ENCODE results near the gene CNPY1. TPM values are rescaled to one million over a fixed set of nuclear protein-coding genes. Genes with fewer than 3 reads are reported as not detected.
A peak's percentile ranks its signal among the peaks of the same experiment; 100 is the strongest.

The CNPY1 gene
- total RNA-seq, 3 donors from 2014 or later, result 0.29 TPM; not detected in 2

- Histone ChIP-seq H3K27me3 (peaks cover 23 to 95% of the 10 kb centered on the region in 2 donors), H3K36me3 (no peaks in the 10 kb centered on the region), H3K4me3 (peak overlapping the region; percentile 41 to 76 (median 51)), H3K4me1 (peaks cover 11 to 14% of the 10 kb centered on the region in 2 donors), H3K9me3 (no peaks in the 10 kb centered on the region), H3K27ac (no peak overlapping the region)
- TF ChIP-seq, protein P1, sequence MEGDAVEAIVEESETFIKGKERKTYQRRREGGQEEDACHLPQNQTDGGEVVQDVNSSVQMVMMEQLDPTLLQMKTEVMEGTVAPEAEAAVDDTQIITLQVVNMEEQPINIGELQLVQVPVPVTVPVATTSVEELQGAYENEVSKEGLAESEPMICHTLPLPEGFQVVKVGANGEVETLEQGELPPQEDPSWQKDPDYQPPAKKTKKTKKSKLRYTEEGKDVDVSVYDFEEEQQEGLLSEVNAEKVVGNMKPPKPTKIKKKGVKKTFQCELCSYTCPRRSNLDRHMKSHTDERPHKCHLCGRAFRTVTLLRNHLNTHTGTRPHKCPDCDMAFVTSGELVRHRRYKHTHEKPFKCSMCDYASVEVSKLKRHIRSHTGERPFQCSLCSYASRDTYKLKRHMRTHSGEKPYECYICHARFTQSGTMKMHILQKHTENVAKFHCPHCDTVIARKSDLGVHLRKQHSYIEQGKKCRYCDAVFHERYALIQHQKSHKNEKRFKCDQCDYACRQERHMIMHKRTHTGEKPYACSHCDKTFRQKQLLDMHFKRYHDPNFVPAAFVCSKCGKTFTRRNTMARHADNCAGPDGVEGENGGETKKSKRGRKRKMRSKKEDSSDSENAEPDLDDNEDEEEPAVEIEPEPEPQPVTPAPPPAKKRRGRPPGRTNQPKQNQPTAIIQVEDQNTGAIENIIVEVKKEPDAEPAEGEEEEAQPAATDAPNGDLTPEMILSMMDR (IDR thresholded peaks at IDR 0.05), result no peak
- no peak for TF ChIP-seq POLR2AphosphoS5 (IDR thresholded peaks at IDR 0.05)
- no peak for TF ChIP-seq POLR2A (IDR thresholded peaks at IDR 0.05)
- intact Hi-C loops (cut with DNase I; ENCODE audit: low total_unique reads), result no loop called here
- no peak for DNase-seq (ENCODE audit: low spot score in 2 of 2)
Measured at GRCh38 chr7:155457544-155458110, 88.7 kb downstream of the CNPY1 start.

GRCh38 chr7:155456738-155457543 lies 89.4 kb downstream of the CNPY1 start:
- Histone ChIP-seq H3K9me3 (no peaks in the 10 kb centered on the region), H3K36me3 (no peaks in the 10 kb centered on the region), H3K4me1 (peaks cover 11 to 14% of the 10 kb centered on the region in 2 donors), H3K27me3 (peaks cover 23 to 94% of the 10 kb centered on the region in 2 donors), H3K4me3 (peak overlapping the region; percentile 41 to 76 (median 51)), H3K27ac (no peak overlapping the region)
- DNase-seq (ENCODE audit: low spot score in 2 of 2), result peak in 1 of 2 donors; percentile 30
- intact Hi-C loops (cut with DNase I; ENCODE audit: low total_unique reads), result no loop called here
- TF ChIP-seq, protein P1 (IDR thresholded peaks at IDR 0.05), result no peak
- no peak for TF ChIP-seq POLR2A (IDR thresholded peaks at IDR 0.05)
- TF ChIP-seq POLR2AphosphoS5 (IDR thresholded peaks at IDR 0.05), result no peak

GRCh38 chr7:155455776-155456737 lies 90.3 kb downstream of the CNPY1 start:
- Histone ChIP-seq H3K4me3 (peak overlapping the region in 2 of 3 donors; percentile 51 to 76), H3K36me3 (no peaks in the 10 kb centered on the region), H3K27ac (no peak overlapping the region), H3K4me1 (peaks cover 11 to 14% of the 10 kb centered on the region in 2 donors), H3K9me3 (no peaks in the 10 kb centered on the region), H3K27me3 (peaks cover 23 to 94% of the 10 kb centered on the region in 2 donors)
- intact Hi-C loops (cut with DNase I; ENCODE audit: low total_unique reads), result no loop called here
- peak in 1 of 2 donors; percentile 34 for DNase-seq (ENCODE audit: low spot score in 2 of 2)
- TF ChIP-seq, protein P1 (IDR thresholded peaks at IDR 0.05), result no peak
- no peak for TF ChIP-seq POLR2A (IDR thresholded peaks at IDR 0.05)
- no peak for TF ChIP-seq POLR2AphosphoS5 (IDR thresholded peaks at IDR 0.05)

DNA sequence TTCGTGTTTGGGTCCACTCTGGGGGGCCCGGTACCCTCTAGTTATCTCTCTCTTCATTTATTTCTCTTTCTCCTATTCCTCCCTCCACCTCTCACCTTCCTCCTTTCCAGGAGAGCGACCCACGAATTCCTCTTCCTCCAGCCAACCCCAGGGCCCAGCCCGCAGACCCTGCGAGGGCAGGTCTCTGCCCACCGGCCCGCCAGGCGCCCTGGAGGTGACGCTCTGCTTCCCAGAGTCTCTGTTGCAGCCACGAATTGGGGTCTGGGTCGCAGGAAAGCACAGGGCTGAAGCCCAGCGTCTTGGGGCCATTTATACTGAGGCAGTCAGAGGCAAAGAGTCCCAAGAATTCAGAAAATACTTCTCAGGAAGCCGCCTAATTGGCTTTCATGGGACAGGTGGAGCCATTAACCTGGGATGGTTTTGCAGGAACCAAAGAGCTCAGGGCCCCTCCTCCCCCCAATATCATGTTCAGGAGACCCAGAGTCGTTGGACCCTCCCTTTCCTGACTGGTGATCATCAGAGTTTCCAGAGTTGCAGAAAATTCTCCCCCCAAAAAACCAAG lies 91.1 kb downstream of the CNPY1 start:
- H3K4me3 ChIP-seq, result no peak overlapping the region
- TF ChIP-seq POLR2AphosphoS5 (IDR thresholded peaks at IDR 0.05) (no peak), POLR2A (IDR thresholded peaks at IDR 0.05) (no peak)
- TF ChIP-seq, protein P1 (IDR thresholded peaks at IDR 0.05), result no peak
- DNase-seq (ENCODE audit: low spot score in 2 of 2), result no peak
- intact Hi-C loops (cut with DNase I; ENCODE audit: low total_unique reads), result no loop called here
- H3K4me1 ChIP-seq, result peaks cover 11 to 14% of the 10 kb centered on the region in 2 donors
- no peaks in the 10 kb centered on the region for H3K9me3 ChIP-seq
- H3K27ac ChIP-seq, result no peak overlapping the region
- H3K27me3 ChIP-seq, result peaks cover 23 to 94% of the 10 kb centered on the region in 2 donors
- no peaks in the 10 kb centered on the region for H3K36me3 ChIP-seq

Measured in breast epithelium (tissue), 4 donors.